Epithelial cell of esophagus (primary cell): ENCODE data around the gene PTPRK.

Source experiments
- DNase-seq: peaks from one replicate; pipeline ENCODE4 v3.0.0; 2010; ENCODE audit warnings: low read depth
- H3K4me3 ChIP-seq: 2 replicates; pipeline ENCODE4 v1.5.1; 2011; ENCODE audit warnings: mild to moderate bottlenecking, low read length, control low read depth
- CTCF ChIP-seq: IDR thresholded peaks from 2 replicates; pipeline ENCODE4 v1.5.1; 2011; ENCODE audit warnings: low read depth, mild to moderate bottlenecking, low read length, control low read depth, inconsistent platforms; ENCODE audit not compliant: insufficient read depth; ENCODE audit errors: missing control alignments

Gene PTPRK

GRCh38 chr6:128036808-128037570 is 483.4 kb downstream of the PTPRK start:
- DNase-seq, result no peak
- no peak for TF ChIP-seq CTCF
- no peak overlapping the region for H3K4me3 ChIP-seq

GRCh38 chr6:128033156-128033555 is 487.2 kb downstream of the PTPRK start:
- no peak overlapping the region for H3K4me3 ChIP-seq
- TF ChIP-seq CTCF, result no peak
- DNase-seq, result no peak

DNA sequence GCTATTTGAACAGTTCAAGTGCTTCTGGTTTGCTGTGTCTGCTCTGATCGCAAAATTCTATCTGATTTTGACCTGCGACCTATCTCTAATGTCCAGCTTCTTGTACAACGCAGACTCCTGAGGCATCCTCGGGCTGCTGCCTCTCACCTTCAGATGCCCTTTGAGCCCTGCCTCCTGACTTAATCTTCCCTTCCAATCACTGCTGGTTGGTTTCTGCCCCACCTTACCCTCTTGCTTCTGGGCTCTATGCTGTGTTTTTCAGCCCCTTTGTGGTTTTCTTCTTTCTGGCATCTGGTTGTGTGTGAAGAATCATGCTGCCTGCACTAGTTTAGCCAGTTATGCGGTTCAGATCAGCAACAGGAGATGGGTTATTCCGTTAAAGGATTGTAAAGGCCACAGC is 488.4 kb downstream of the PTPRK start:
- TF ChIP-seq CTCF, result no peak
- H3K4me3 ChIP-seq, result no peak overlapping the region
- no peak for DNase-seq

DNA sequence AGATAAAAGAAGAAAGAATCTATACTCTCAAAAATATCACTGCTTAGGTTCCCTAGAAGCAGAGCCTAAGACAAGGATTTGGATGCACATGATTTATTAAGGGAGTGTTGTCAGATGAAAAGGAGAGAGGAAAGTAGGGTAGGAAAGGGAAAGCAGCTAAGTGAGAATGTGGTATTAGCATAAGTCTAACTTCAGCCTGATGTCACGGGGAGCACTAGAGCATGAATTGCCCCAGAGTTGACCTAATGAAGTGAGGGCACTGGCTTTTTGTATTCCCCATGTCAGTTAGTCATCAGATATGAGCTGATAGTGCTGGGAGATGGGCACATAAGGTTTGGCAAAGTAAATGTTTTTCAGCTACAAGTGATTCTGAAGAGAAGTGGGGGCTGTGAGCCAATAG is 490.6 kb downstream of the PTPRK start:
- no peak overlapping the region for H3K4me3 ChIP-seq
- no peak for DNase-seq
- no peak for TF ChIP-seq CTCF

GRCh38 chr6:128028183-128028582 is 492.2 kb downstream of the PTPRK start:
- H3K4me3 ChIP-seq, result no peak overlapping the region
- DNase-seq, result no peak
- no peak for TF ChIP-seq CTCF

- TF ChIP-seq CTCF, result no peak
These were observed 494.9 kb downstream of the PTPRK start for GRCh38 chr6:128025478-128025877.

DNA sequence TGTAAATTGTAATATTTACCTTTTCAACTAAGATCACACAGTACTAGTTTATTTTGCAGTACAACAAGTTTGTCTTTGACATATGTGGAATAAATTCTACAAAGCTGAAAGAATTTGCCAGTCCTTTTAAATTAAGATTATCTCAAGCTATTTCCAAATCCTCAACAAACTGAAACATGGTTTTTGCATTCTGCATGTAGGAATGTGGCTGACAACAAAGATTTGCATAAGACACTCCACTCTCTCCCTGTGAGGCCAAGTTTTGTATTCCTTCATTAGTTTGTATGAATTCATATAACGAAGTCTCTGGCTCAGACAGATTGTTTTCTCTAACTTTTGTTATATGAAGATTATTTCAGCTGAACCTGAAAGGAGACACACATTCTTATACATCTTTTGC is 495.4 kb downstream of the PTPRK start:
- H3K4me3 ChIP-seq, result no peak overlapping the region

More at GRCh38 chr6:128025478-128025877, 494.9 kb downstream of the PTPRK start:
- no peak overlapping the region for H3K4me3 ChIP-seq
- DNase-seq, result no peak

More for the DNA sequence above, 495.4 kb downstream of the PTPRK start:
- no peak for TF ChIP-seq CTCF
- no peak for DNase-seq
